SK-N-SH (cell line): ENCODE results near the gene LHFPL5. TPM values are rescaled to one million over a fixed set of nuclear protein-coding genes. Genes with fewer than 3 reads are reported as not detected.

Source experiments
- CTCF ChIA-PET: fragments of 300-600, 350-600 bp; formaldehyde crosslinking; extraction: SDS; loops from one replicate; lab custom pipeline; 2021; lab: Yijun Ruan, JAX
- POLR2A ChIA-PET: fragments of 350-600 bp; sonication (Branson Sonifier 250); formaldehyde crosslinking; extraction: SDS; loops from one replicate; lab custom pipeline; 2020; ENCODE audit warnings: antibody characterized with exemption, inconsistent platforms; lab: Yijun Ruan, JAX
- DNase-seq: peaks from one replicate; pipeline ENCODE4 v3.0.0; 2012
- H2AFZ ChIP-seq: fragments of 200-600 bp; sonication (generic); 2 replicates; pipeline ENCODE4 v1.8.1; 2016; ENCODE audit warnings: antibody characterized with exemption, mild to moderate bottlenecking, low read depth
- H3F3A ChIP-seq: fragments of 200-600 bp; sonication (generic); replicated peaks from 2 replicates; pipeline ENCODE3; 2016; ENCODE audit warnings: antibody characterized with exemption, mild to moderate bottlenecking; ENCODE audit not compliant: insufficient read depth
- H3K27ac ChIP-seq, 2 experiments: fragments of 200-500 bp in 1 of 2; fragments of 200-600 bp in 1 of 2; sonication (Bioruptor generic) in 1 of 2; sonication (generic), shearing (Covaris generic) in 1 of 2; 2 replicates each; pipeline versions ENCODE4 v1.5.1 to v1.6.1; 2014 to 2016; ENCODE audit warnings: low read depth in 2 of 2, inconsistent platforms in 1 of 2, low read length in 1 of 2, mild to moderate bottlenecking in 1 of 2, mixed read lengths in 1 of 2
- H3K27me3 ChIP-seq: fragments of 200-600 bp; sonication (generic), shearing (Covaris generic); 2 replicates; pipeline ENCODE4 v1.6.1; 2016; ENCODE audit warnings: mixed run types; ENCODE audit not compliant: insufficient read depth
- H3K36me3 ChIP-seq, 2 experiments: fragments of 200-500 bp in 1 of 2; fragments of 200-600 bp in 1 of 2; sonication (Bioruptor generic) in 1 of 2; sonication (generic) in 1 of 2; replicated peaks in 1 of 2; 2 replicates each; pipeline versions ENCODE3 to v1.5.1; 2014 to 2016; ENCODE audit warnings: low read length in 1 of 2, mild to moderate bottlenecking in 1 of 2; ENCODE audit not compliant: insufficient read depth in 2 of 2, control insufficient read depth in 1 of 2
- H3K4me1 ChIP-seq, 2 experiments: fragments of 200-500 bp in 1 of 2; fragments of 200-600 bp in 1 of 2; sonication (Bioruptor generic) in 1 of 2; sonication (generic), shearing (Covaris generic) in 1 of 2; 2 replicates each; pipeline versions ENCODE4 v1.5.1 to v1.6.1; 2014 to 2016; ENCODE audit warnings: low read depth in 1 of 2, low read length in 1 of 2, mixed run types in 1 of 2; ENCODE audit not compliant: insufficient read depth in 2 of 2, control insufficient read depth in 1 of 2
- H3K4me2 ChIP-seq: fragments of 200-600 bp; sonication (generic), shearing (Covaris generic); 2 replicates; pipeline ENCODE4 v1.6.1; 2017; ENCODE audit warnings: mixed run types
- H3K4me3 ChIP-seq, 2 experiments: fragments of 200-500 bp in 1 of 2; fragments of 200-600 bp in 1 of 2; sonication (Bioruptor generic) in 1 of 2; sonication (generic), shearing (Covaris generic) in 1 of 2; 2 replicates each; pipeline versions ENCODE4 v1.5.1 to v1.8.1; 2014 to 2016; ENCODE audit warnings: low read depth in 2 of 2, inconsistent platforms in 1 of 2, low read length in 1 of 2, mild to moderate bottlenecking in 1 of 2, mixed read lengths in 1 of 2, moderate library complexity in 1 of 2
- H3K79me2 ChIP-seq: fragments of 200-600 bp; sonication (generic); 2 replicates; pipeline ENCODE4 v1.8.1; 2017; ENCODE audit warnings: mild to moderate bottlenecking; ENCODE audit not compliant: insufficient read depth
- H3K9ac ChIP-seq: fragments of 200-600 bp; sonication (generic); 2 replicates; pipeline ENCODE4 v1.6.1; 2017; ENCODE audit warnings: mixed run types
- H3K9me2 ChIP-seq: fragments of 200-600 bp; sonication (generic); 2 replicates; pipeline ENCODE4 v1.6.1; 2017; ENCODE audit warnings: mixed run types
- H3K9me3 ChIP-seq: fragments of 200-600 bp; sonication (generic); 2 replicates; pipeline ENCODE4 v1.6.1; 2017; ENCODE audit warnings: mixed run types, mild to moderate bottlenecking, moderate library complexity
- H4K20me1 ChIP-seq: fragments of 200-600 bp; sonication (generic); 2 replicates; pipeline ENCODE4 v1.6.1; 2017; ENCODE audit warnings: mild to moderate bottlenecking, mixed run types; ENCODE audit not compliant: insufficient read depth
- CHD2 ChIP-seq: fragments of 150-350 bp; IDR thresholded peaks from 2 replicates; pipeline ENCODE4 v1.6.1; 2018; ENCODE audit warnings: low read length; ENCODE audit not compliant: partially characterized antibody
- EP300 ChIP-seq, 2 experiments: IDR thresholded peaks; 2 replicates each; pipeline versions ENCODE4 v1.4.0 to v1.6.1; 2012; ENCODE audit warnings: borderline replicate concordance in 1 of 2, low read depth in 1 of 2, low read length in 1 of 2
- EZH2phosphoT487 ChIP-seq: fragments of 200-600 bp; sonication (generic); IDR thresholded peaks from 2 replicates; pipeline ENCODE4 v1.6.1; 2017; ENCODE audit warnings: low read depth, mixed run types, mild to moderate bottlenecking, antibody characterized with exemption, moderate library complexity, borderline replicate concordance
- FOSL2 ChIP-seq: IDR thresholded peaks from 2 replicates; pipeline ENCODE4 v1.4.0; 2012; ENCODE audit warnings: low read depth, mild to moderate bottlenecking, moderate library complexity, borderline replicate concordance
- FOXJ3 ChIP-seq: sonication (generic); formaldehyde crosslinking; IDR thresholded peaks from 2 replicates; pipeline ENCODE4 v1.5.1; 2020; ENCODE audit warnings: mild to moderate bottlenecking, missing genetic modification reagents
- GABPA ChIP-seq: IDR thresholded peaks from 2 replicates; pipeline ENCODE4 v1.4.0; 2012; ENCODE audit warnings: low read depth, mild to moderate bottlenecking
- GATA2 ChIP-seq: sonication (generic); formaldehyde crosslinking; IDR thresholded peaks from 2 replicates; pipeline ENCODE4 v1.5.0; 2020; ENCODE audit warnings: mild to moderate bottlenecking, missing genetic modification reagents
- IRF3 ChIP-seq: fragments of 150-350 bp; IDR thresholded peaks from 2 replicates; pipeline ENCODE4 v1.6.1; 2016; ENCODE audit warnings: mild to moderate bottlenecking, low read depth, low read length
- MAX ChIP-seq: IDR thresholded peaks from 2 replicates; pipeline ENCODE4 v1.4.0; 2012; ENCODE audit warnings: low read depth
- MEF2A ChIP-seq: IDR thresholded peaks from 2 replicates; pipeline ENCODE4 v1.4.0; 2012; ENCODE audit warnings: low read depth, borderline replicate concordance
- MXI1 ChIP-seq: IDR thresholded peaks from 2 replicates; pipeline ENCODE4 v1.6.1; 2012; ENCODE audit warnings: mild to moderate bottlenecking, low read depth, low read length, improper control_type of control experiment
- POLR2AphosphoS5 ChIP-seq: IDR thresholded peaks from 2 replicates; pipeline ENCODE4 v1.6.1; 2012; ENCODE audit warnings: low read depth, low read length
- RAD21 ChIP-seq: IDR thresholded peaks from 2 replicates; pipeline ENCODE4 v1.6.1; 2012; ENCODE audit warnings: mild to moderate bottlenecking, low read length
- REST ChIP-seq: IDR thresholded peaks from 2 replicates; pipeline ENCODE4 v1.6.1; 2012; ENCODE audit warnings: mild to moderate bottlenecking, low read depth, low read length, moderate library complexity
- RFX5 ChIP-seq: IDR thresholded peaks from 2 replicates; pipeline ENCODE4 v1.6.1; 2012; ENCODE audit warnings: mild to moderate bottlenecking, improper control_type of control experiment, low read length
- SIN3A ChIP-seq: IDR thresholded peaks from 2 replicates; pipeline ENCODE4 v1.6.1; 2012; ENCODE audit warnings: low read depth, mild to moderate bottlenecking, low read length, moderate library complexity, borderline replicate concordance
- TCF12 ChIP-seq: IDR thresholded peaks from 2 replicates; pipeline ENCODE4 v1.4.0; 2012
- USF2 ChIP-seq: fragments of 150-350 bp; IDR thresholded peaks from 2 replicates; pipeline ENCODE4 v1.6.1; 2017; ENCODE audit warnings: antibody characterized with exemption, low read length, low read depth, borderline replicate concordance
- YY1 ChIP-seq: IDR thresholded peaks from 2 replicates; pipeline ENCODE4 v1.4.0; 2012; ENCODE audit warnings: low read depth, mild to moderate bottlenecking
- WGBS: methylation state at CpG from one replicate; pipeline ENCODE4 v1.1.6; 2017; ENCODE audit warnings: low lambda C conversion rate; 5-methylcytosine and 5-hydroxymethylcytosine counted together
- polyA plus RNA-seq, 3 experiments: library from polyadenylated mRNA; depleted of rRNA; stranded (reverse); fragments of >200 nt; gene quantifications; 2 replicates each; pipeline ENCODE4 v1.2.3, GENCODE V29; 2012

Gene LHFPL5
- polyA plus RNA-seq, 1 of the 3 experiments (the other 2 are of a cell fraction), result not detected

GRCh38 chr6:35759426-35759825 is 45.7 kb upstream of the LHFPL5 start:
- Histone ChIP-seq H4K20me1 (no peaks in the 10 kb centered on the region), H3K4me1 (no peaks in the 10 kb centered on the region), H3K27me3 (no peaks in the 10 kb centered on the region; the same call in 1 of the 2 replicates), H3K27ac (no peak overlapping the region), H3K4me3 (no peak overlapping the region), H3K36me3 (no peaks in the 10 kb centered on the region), H3K9me2 (no peaks in the 10 kb centered on the region), H2AFZ (no peak overlapping the region), H3K4me2 (no peak overlapping the region), H3K9ac (no peak overlapping the region), H3K9me3 (no peaks in the 10 kb centered on the region), H3F3A (no peaks in the 10 kb centered on the region), H3K79me2 (no peaks in the 10 kb centered on the region)
- CTCF ChIA-PET, result interaction anchor here (0.6 to 3.7 kb wide), 3 partner anchors 22 to 335 kb away, joined by 3 to 13 read pairs (median 3); partner anchors contain the start of gene ARMC12
- POLR2A ChIA-PET, result no interaction called here
- WGBS, result 43% methylated on average over 3 of the region's 3 CpGs
- TF ChIP-seq POLR2AphosphoS5, result no peak
- no peak for TF ChIP-seq GATA2 (CRISPR knock-in tag)
- no peak for TF ChIP-seq FOXJ3 (CRISPR knock-in tag)
- no peak for TF ChIP-seq YY1
- no peak for TF ChIP-seq EP300 (IDR thresholded peaks at IDR 0.05; ENCODE audit: borderline replicate concordance in 1 of 2, low read depth in 1 of 2, low read length in 1 of 2)
- TF ChIP-seq MEF2A, result no peak
- no peak for TF ChIP-seq SIN3A
- no peak for TF ChIP-seq REST
- no peak for TF ChIP-seq CHD2
- TF ChIP-seq RFX5, result no peak
- no peak for TF ChIP-seq IRF3
- no peak for TF ChIP-seq RAD21
- TF ChIP-seq MXI1, result no peak
- TF ChIP-seq GABPA, result no peak
- no peak for TF ChIP-seq MAX
- no peak for TF ChIP-seq USF2
- no peak for TF ChIP-seq FOSL2
- no peak for TF ChIP-seq TCF12
- no peak for TF ChIP-seq EZH2phosphoT487
- DNase-seq, result no peak
